ENCODE data around the gene CTPS2. TPM values are rescaled to one million over a fixed set of nuclear protein-coding genes. Genes with fewer than 3 reads are reported as not detected.
A peak's percentile ranks its signal among the peaks of the same experiment; 100 is the strongest.
"Not testable (repeated sequence)": the region's sequence is repeated elsewhere in the genome, so short reads cannot be mapped to it uniquely, and the experiment has no call there.

CTPS2 gene
- total and polyA plus RNA-seq, 10 of the 15 experiments (the other 5 are each of a cell fraction or from before 2014, with no cell fraction given), result 5.9 to 17.8 (median 14.2) TPM

- peak overlapping the region; percentile 87 for H3K4me3 ChIP-seq
- intact Hi-C loops (cut with micrococcal nuclease; ENCODE audit: unreplicated experiment) (loop anchor here (2.0 kb wide), 1 partner anchor 68 kb away; the partner anchor contains the start of gene TXLNG), in situ Hi-C loops (cut with MboI) (no loop called here)
- FAIRE-seq (no peak), DNase-seq (ENCODE audit: low read depth, low spot score) (no peak), ATAC-seq (peak; percentile 53)
- H3K4me1 ChIP-seq (ENCODE audit: control insufficient read depth, insufficient read depth, low read length), result no peaks in the 10 kb centered on the region
- ChIA-PET SMC1A (ENCODE audit: uncharacterized antibody, unreplicated experiment) (interaction anchor here (1.1 to 1.9 kb wide), 4 partner anchors 9 to 164 kb away, joined by 3 to 7 read pairs (median 4); no protein-coding TSS in a partner anchor), CTCF (interaction anchor here (1.0 kb wide), 1 partner anchor 274 kb away, joined by 3 read pairs; no protein-coding TSS in a partner anchor), RAD21 (ENCODE audit: unreplicated experiment) (interaction anchor here (1.0 kb wide), 1 partner anchor 69 kb away, joined by 3 read pairs; no protein-coding TSS in a partner anchor), POLR2A (interaction anchor here (1.0 to 1.9 kb wide), 3 partner anchors 8 to 15 kb away, joined by 3 to 6 read pairs (median 4); no protein-coding TSS in a partner anchor)
- no peaks in the 10 kb centered on the region for H3K27me3 ChIP-seq (replicated peaks in 1 of 2; ENCODE audit: control insufficient read depth in 2 of 2, insufficient read depth in 2 of 2, low read length in 1 of 2)
- H3K9me3 ChIP-seq (replicated peaks; ENCODE audit: control insufficient read depth, insufficient read depth, low read length), result no peaks in the 10 kb centered on the region
- peak overlapping the region; percentile 72 for H3K27ac ChIP-seq (ENCODE audit: control insufficient read depth, insufficient read depth)
- no peaks in the 10 kb centered on the region for H4K20me1 ChIP-seq (ENCODE audit: control insufficient read depth, insufficient read depth)
- peak overlapping the region; percentile 96 for H2AFZ ChIP-seq (ENCODE audit: control insufficient read depth, low read depth, low read length)
- peak overlapping the region; percentile 81 for H3K4me2 ChIP-seq (ENCODE audit: control insufficient read depth, insufficient read depth)
- H3K9ac ChIP-seq (ENCODE audit: control insufficient read depth, insufficient read depth, low read length), result peak overlapping the region; percentile 85
- H3K79me2 ChIP-seq (ENCODE audit: control insufficient read depth, insufficient read depth, low read length), result peaks cover 19% of the 10 kb centered on the region
- BruUV-seq (replicated peaks), result TSS peak; percentile 100
- no peak for TF ChIP-seq JUND (IDR thresholded peaks at IDR 0.05; ENCODE audit: low read depth, low read length)
- TF ChIP-seq EED (IDR thresholded peaks at IDR 0.05; ENCODE audit: low read depth), result no peak
- no peak for TF ChIP-seq SMARCA5 (IDR thresholded peaks at IDR 0.05)
- WGBS (ENCODE audit: insufficient coverage, insufficient replicate concordance, low lambda C conversion rate, missing lambda C conversion rate), result 6% methylated on average over 6 of the region's 6 CpGs
- H3K36me3 ChIP-seq (ENCODE audit: control insufficient read depth in 2 of 2, insufficient read depth in 2 of 2, low read length in 1 of 2), result no peaks in the 10 kb centered on the region
Measured at GRCh38 chrX:16718824-16719333, 6.4 kb upstream of the CTPS2 start.

GRCh38 chrX:16716451-16716850 lies 4.0 kb upstream of the CTPS2 start:
- H3K79me2 ChIP-seq (ENCODE audit: control insufficient read depth, insufficient read depth, low read length), result peaks cover 22% of the 10 kb centered on the region
- H4K20me1 ChIP-seq (ENCODE audit: control insufficient read depth, insufficient read depth); BruUV-seq (replicated peaks); intact Hi-C loops (cut with micrococcal nuclease; ENCODE audit: unreplicated experiment); H3K36me3 ChIP-seq (ENCODE audit: control insufficient read depth in 2 of 2, insufficient read depth in 2 of 2, low read length in 1 of 2); H3K27ac ChIP-seq (ENCODE audit: control insufficient read depth, insufficient read depth); CTCF ChIA-PET; H2AFZ ChIP-seq (ENCODE audit: control insufficient read depth, low read depth, low read length); in situ Hi-C loops (cut with MboI); H3K9me3 ChIP-seq (replicated peaks; ENCODE audit: control insufficient read depth, insufficient read depth, low read length); H3K27me3 ChIP-seq (replicated peaks in 1 of 2; ENCODE audit: control insufficient read depth in 2 of 2, insufficient read depth in 2 of 2, low read length in 1 of 2); ATAC-seq; H3K4me2 ChIP-seq (ENCODE audit: control insufficient read depth, insufficient read depth); RAD21 ChIA-PET (ENCODE audit: unreplicated experiment); SMC1A ChIA-PET (ENCODE audit: uncharacterized antibody, unreplicated experiment); DNase-seq (ENCODE audit: low read depth, low spot score); H3K4me1 ChIP-seq (ENCODE audit: control insufficient read depth, insufficient read depth, low read length); H3K4me3 ChIP-seq; FAIRE-seq; H3K9ac ChIP-seq (ENCODE audit: control insufficient read depth, insufficient read depth, low read length): not testable (repeated sequence)
- POLR2A ChIA-PET, result interaction anchor here (0.7 kb wide), 1 partner anchor 83 kb away, joined by 3 read pairs; no protein-coding TSS in a partner anchor
- 45% methylated on average over 6 of the region's 6 CpGs for WGBS (ENCODE audit: insufficient coverage, insufficient replicate concordance, low lambda C conversion rate, missing lambda C conversion rate)

GRCh38 chrX:16715638-16716037 lies 3.2 kb upstream of the CTPS2 start:
- peaks cover 18% of the 10 kb centered on the region for H3K79me2 ChIP-seq (ENCODE audit: control insufficient read depth, insufficient read depth, low read length)
- H3K27ac ChIP-seq (ENCODE audit: control insufficient read depth, insufficient read depth); H3K4me3 ChIP-seq; CTCF ChIA-PET; ATAC-seq; RAD21 ChIA-PET (ENCODE audit: unreplicated experiment); H3K4me1 ChIP-seq (ENCODE audit: control insufficient read depth, insufficient read depth, low read length); SMC1A ChIA-PET (ENCODE audit: uncharacterized antibody, unreplicated experiment); H3K9ac ChIP-seq (ENCODE audit: control insufficient read depth, insufficient read depth, low read length); in situ Hi-C loops (cut with MboI); H3K36me3 ChIP-seq (ENCODE audit: control insufficient read depth in 2 of 2, insufficient read depth in 2 of 2, low read length in 1 of 2); H3K4me2 ChIP-seq (ENCODE audit: control insufficient read depth, insufficient read depth); H2AFZ ChIP-seq (ENCODE audit: control insufficient read depth, low read depth, low read length); H3K27me3 ChIP-seq (replicated peaks in 1 of 2; ENCODE audit: control insufficient read depth in 2 of 2, insufficient read depth in 2 of 2, low read length in 1 of 2); FAIRE-seq; DNase-seq (ENCODE audit: low read depth, low spot score); H4K20me1 ChIP-seq (ENCODE audit: control insufficient read depth, insufficient read depth); H3K9me3 ChIP-seq (replicated peaks; ENCODE audit: control insufficient read depth, insufficient read depth, low read length); BruUV-seq (replicated peaks); intact Hi-C loops (cut with micrococcal nuclease; ENCODE audit: unreplicated experiment): not testable (repeated sequence)
- POLR2A ChIA-PET, result interaction anchor here (0.6 kb wide), 1 partner anchor 323 kb away, joined by 3 read pairs; no protein-coding TSS in a partner anchor
- WGBS (ENCODE audit: insufficient coverage, insufficient replicate concordance, low lambda C conversion rate, missing lambda C conversion rate), result 100% methylated on average over 1 of the region's 6 CpGs
